ENCODE results near the gene NOTCH1.

Gene NOTCH1

GRCh38 chr9:136525841-136526499 lies 19.9 kb downstream of the NOTCH1 start:
- no peak for DNase-seq
- Histone ChIP-seq H3K27ac (ENCODE audit: insufficient read depth, low read length, poor library complexity, severe bottlenecking) (no peak overlapping the region), H3K36me3 (ENCODE audit: control insufficient read depth, insufficient read depth, low read length) (peaks cover 25% of the 10 kb centered on the region), H3K27me3 (replicated peaks; ENCODE audit: control insufficient read depth, insufficient read depth, low read length, poor library complexity, severe bottlenecking) (no peaks in the 10 kb centered on the region), H3K9me3 (ENCODE audit: control insufficient read depth, low read length) (no peaks in the 10 kb centered on the region), H3K4me1 (ENCODE audit: control insufficient read depth, insufficient read depth, low read length, poor library complexity, severe bottlenecking) (peaks cover 18% of the 10 kb centered on the region), H3K4me3 (ENCODE audit: insufficient read depth, low read depth, low read length, poor library complexity, severe bottlenecking) (no peak overlapping the region)

GRCh38 chr9:136525207-136525606 lies 20.6 kb downstream of the NOTCH1 start:
- no peak overlapping the region for H3K4me3 ChIP-seq (ENCODE audit: insufficient read depth, low read depth, low read length, poor library complexity, severe bottlenecking)
- DNase-seq, result no peak
- H3K9me3 ChIP-seq (ENCODE audit: control insufficient read depth, low read length), result no peaks in the 10 kb centered on the region
- no peaks in the 10 kb centered on the region for H3K27me3 ChIP-seq (replicated peaks; ENCODE audit: control insufficient read depth, insufficient read depth, low read length, poor library complexity, severe bottlenecking)
- H3K27ac ChIP-seq (ENCODE audit: insufficient read depth, low read length, poor library complexity, severe bottlenecking), result no peak overlapping the region
- H3K4me1 ChIP-seq (ENCODE audit: control insufficient read depth, insufficient read depth, low read length, poor library complexity, severe bottlenecking), result peaks cover 14% of the 10 kb centered on the region
- peaks cover 22% of the 10 kb centered on the region for H3K36me3 ChIP-seq (ENCODE audit: control insufficient read depth, insufficient read depth, low read length)

GRCh38 chr9:136522314-136523237 lies 23.3 kb downstream of the NOTCH1 start:
- Histone ChIP-seq H3K27me3 (replicated peaks; ENCODE audit: control insufficient read depth, insufficient read depth, low read length, poor library complexity, severe bottlenecking) (no peaks in the 10 kb centered on the region), H3K4me3 (ENCODE audit: insufficient read depth, low read depth, low read length, poor library complexity, severe bottlenecking) (no peak overlapping the region), H3K9me3 (ENCODE audit: control insufficient read depth, low read length) (no peaks in the 10 kb centered on the region), H3K4me1 (ENCODE audit: control insufficient read depth, insufficient read depth, low read length, poor library complexity, severe bottlenecking) (no peaks in the 10 kb centered on the region), H3K27ac (ENCODE audit: insufficient read depth, low read length, poor library complexity, severe bottlenecking) (no peak overlapping the region), H3K36me3 (ENCODE audit: control insufficient read depth, insufficient read depth, low read length) (peaks cover 48% of the 10 kb centered on the region)
- DNase-seq, result no peak

- Histone ChIP-seq H3K4me3 (ENCODE audit: insufficient read depth, low read depth, low read length, poor library complexity, severe bottlenecking) (no peak overlapping the region), H3K9me3 (ENCODE audit: control insufficient read depth, low read length) (no peaks in the 10 kb centered on the region), H3K27ac (ENCODE audit: insufficient read depth, low read length, poor library complexity, severe bottlenecking) (no peak overlapping the region), H3K27me3 (replicated peaks; ENCODE audit: control insufficient read depth, insufficient read depth, low read length, poor library complexity, severe bottlenecking) (no peaks in the 10 kb centered on the region), H3K4me1 (ENCODE audit: control insufficient read depth, insufficient read depth, low read length, poor library complexity, severe bottlenecking) (no peaks in the 10 kb centered on the region), H3K36me3 (ENCODE audit: control insufficient read depth, insufficient read depth, low read length) (peaks cover 57% of the 10 kb centered on the region)
- no peak for DNase-seq
Measured at GRCh38 chr9:136521537-136521936, 24.3 kb downstream of the NOTCH1 start.

- DNase-seq, result no peak
- Histone ChIP-seq H3K36me3 (ENCODE audit: control insufficient read depth, insufficient read depth, low read length) (peaks cover 72% of the 10 kb centered on the region), H3K27me3 (replicated peaks; ENCODE audit: control insufficient read depth, insufficient read depth, low read length, poor library complexity, severe bottlenecking) (no peaks in the 10 kb centered on the region), H3K4me3 (ENCODE audit: insufficient read depth, low read depth, low read length, poor library complexity, severe bottlenecking) (no peak overlapping the region), H3K27ac (ENCODE audit: insufficient read depth, low read length, poor library complexity, severe bottlenecking) (no peak overlapping the region), H3K9me3 (ENCODE audit: control insufficient read depth, low read length) (no peaks in the 10 kb centered on the region), H3K4me1 (ENCODE audit: control insufficient read depth, insufficient read depth, low read length, poor library complexity, severe bottlenecking) (no peaks in the 10 kb centered on the region)
Measured at GRCh38 chr9:136520053-136520540, 25.8 kb downstream of the NOTCH1 start.

- Histone ChIP-seq H3K4me1 (ENCODE audit: control insufficient read depth, insufficient read depth, low read length, poor library complexity, severe bottlenecking) (no peaks in the 10 kb centered on the region), H3K27ac (ENCODE audit: insufficient read depth, low read length, poor library complexity, severe bottlenecking) (no peak overlapping the region), H3K36me3 (ENCODE audit: control insufficient read depth, insufficient read depth, low read length) (peaks cover 77% of the 10 kb centered on the region), H3K4me3 (ENCODE audit: insufficient read depth, low read depth, low read length, poor library complexity, severe bottlenecking) (no peak overlapping the region), H3K9me3 (ENCODE audit: control insufficient read depth, low read length) (no peaks in the 10 kb centered on the region), H3K27me3 (replicated peaks; ENCODE audit: control insufficient read depth, insufficient read depth, low read length, poor library complexity, severe bottlenecking) (no peaks in the 10 kb centered on the region)
- DNase-seq, result no peak
Measured at GRCh38 chr9:136519263-136520052, 26.4 kb downstream of the NOTCH1 start.

GRCh38 chr9:136518623-136519022 lies 27.2 kb downstream of the NOTCH1 start:
- H3K36me3 ChIP-seq (ENCODE audit: control insufficient read depth, insufficient read depth, low read length), result peaks cover 80% of the 10 kb centered on the region

GRCh38 chr9:136517950-136518349 lies 27.9 kb downstream of the NOTCH1 start:
- H3K4me1 ChIP-seq (ENCODE audit: control insufficient read depth, insufficient read depth, low read length, poor library complexity, severe bottlenecking), result no peaks in the 10 kb centered on the region
- peaks cover 80% of the 10 kb centered on the region for H3K36me3 ChIP-seq (ENCODE audit: control insufficient read depth, insufficient read depth, low read length)
- no peak overlapping the region for H3K27ac ChIP-seq (ENCODE audit: insufficient read depth, low read length, poor library complexity, severe bottlenecking)
- no peak for DNase-seq
- no peak overlapping the region for H3K4me3 ChIP-seq (ENCODE audit: insufficient read depth, low read depth, low read length, poor library complexity, severe bottlenecking)
- no peaks in the 10 kb centered on the region for H3K9me3 ChIP-seq (ENCODE audit: control insufficient read depth, low read length)
- no peaks in the 10 kb centered on the region for H3K27me3 ChIP-seq (replicated peaks; ENCODE audit: control insufficient read depth, insufficient read depth, low read length, poor library complexity, severe bottlenecking)

More at GRCh38 chr9:136518623-136519022, 27.2 kb downstream of the NOTCH1 start:
- Histone ChIP-seq H3K27ac (ENCODE audit: insufficient read depth, low read length, poor library complexity, severe bottlenecking) (no peak overlapping the region), H3K4me3 (ENCODE audit: insufficient read depth, low read depth, low read length, poor library complexity, severe bottlenecking) (no peak overlapping the region), H3K9me3 (ENCODE audit: control insufficient read depth, low read length) (no peaks in the 10 kb centered on the region), H3K4me1 (ENCODE audit: control insufficient read depth, insufficient read depth, low read length, poor library complexity, severe bottlenecking) (no peaks in the 10 kb centered on the region), H3K27me3 (replicated peaks; ENCODE audit: control insufficient read depth, insufficient read depth, low read length, poor library complexity, severe bottlenecking) (no peaks in the 10 kb centered on the region)
- no peak for DNase-seq

- Histone ChIP-seq H3K27ac (ENCODE audit: insufficient read depth, low read length, poor library complexity, severe bottlenecking) (no peak overlapping the region), H3K36me3 (ENCODE audit: control insufficient read depth, insufficient read depth, low read length) (peaks cover 78% of the 10 kb centered on the region), H3K9me3 (ENCODE audit: control insufficient read depth, low read length) (no peaks in the 10 kb centered on the region), H3K4me1 (ENCODE audit: control insufficient read depth, insufficient read depth, low read length, poor library complexity, severe bottlenecking) (no peaks in the 10 kb centered on the region), H3K27me3 (replicated peaks; ENCODE audit: control insufficient read depth, insufficient read depth, low read length, poor library complexity, severe bottlenecking) (no peaks in the 10 kb centered on the region), H3K4me3 (ENCODE audit: insufficient read depth, low read depth, low read length, poor library complexity, severe bottlenecking) (no peak overlapping the region)
- no peak for DNase-seq
Measured at GRCh38 chr9:136517012-136517743, 28.7 kb downstream of the NOTCH1 start.
